Upper lobe of right lung (tissue), 1 donor: Measurements from ENCODE around the gene MGAT4A. TPM values are rescaled to one million over a fixed set of nuclear protein-coding genes. Genes with fewer than 3 reads are reported as not detected.
A peak's percentile ranks its signal among the peaks of the same experiment; 100 is the strongest.

Experiments
- ATAC-seq: fragments of 200-7000 bp; cut with Tn5 transposase; one replicate; pipeline ENCODE4 v1.9.1; 2020; ENCODE audit warnings: mild to moderate bottlenecking, moderate library complexity
- DNase-seq: peaks from one replicate; pipeline ENCODE4 v3.0.0-alpha.2; 2020
- H3K27ac ChIP-seq: fragments of 200-600 bp; one replicate; pipeline ENCODE4 v1.8.0; 2022
- H3K27me3 ChIP-seq: fragments of 200-600 bp; one replicate; pipeline ENCODE4 v1.8.0; 2022; ENCODE audit warnings: mild to moderate bottlenecking
- H3K36me3 ChIP-seq: fragments of 200-600 bp; one replicate; pipeline ENCODE4 v1.8.0; 2022
- H3K4me1 ChIP-seq: fragments of 200-600 bp; one replicate; pipeline ENCODE4 v1.8.0; 2022
- H3K4me3 ChIP-seq: fragments of 200-600 bp; one replicate; pipeline ENCODE4 v1.8.0; 2022; ENCODE audit warnings: mild to moderate bottlenecking
- H3K9me3 ChIP-seq: fragments of 200-600 bp; one replicate; pipeline ENCODE4 v1.8.0; 2022
- CTCF ChIP-seq: fragments of 200-600 bp; IDR thresholded peaks from one replicate; pipeline ENCODE4 v1.8.0; 2022; ENCODE audit warnings: antibody characterized with exemption
- intact Hi-C: fragments of 100-400 bp; cut with DNase I; formaldehyde crosslinking; loops from one replicate; pipeline ENCODE4 v1.11.0; 2022
- total RNA-seq: library from RNA; stranded (reverse); fragmentation: NEBNext Ultra II Directional; extraction: Animal tissue kit (Norgen Biotek cat#: 25700); gene quantifications from one replicate; pipeline ENCODE4 v1.2.1, GENCODE V29; 2021
- donor health status: DM: no; HTN: yes; CAD: no; lungs with severe emphysema.

MGAT4A gene
- total RNA-seq, 1 donor from 2014 or later: 85.8 TPM

- peak; percentile 99 for TF ChIP-seq CTCF
- peaks cover 32% of the 10 kb centered on the region for H3K36me3 ChIP-seq
- intact Hi-C loops: no loop called here
- ATAC-seq (peak; percentile 100), DNase-seq (no peak)
- no peaks in the 10 kb centered on the region for H3K4me1 ChIP-seq
- no peaks in the 10 kb centered on the region for H3K9me3 ChIP-seq
- H3K27me3 ChIP-seq: no peaks in the 10 kb centered on the region
- no peak overlapping the region for H3K27ac ChIP-seq
- no peak overlapping the region for H3K4me3 ChIP-seq
Observed at GRCh38 chr2:98649135-98649991, 81.6 kb downstream of the MGAT4A start.

- H3K9me3 ChIP-seq: no peaks in the 10 kb centered on the region
- DNase-seq (no peak), ATAC-seq (no peak)
- H3K27ac ChIP-seq: no peak overlapping the region
- intact Hi-C loops: no loop called here
- no peak for TF ChIP-seq CTCF
- no peaks in the 10 kb centered on the region for H3K27me3 ChIP-seq
- H3K4me1 ChIP-seq: no peaks in the 10 kb centered on the region
- H3K4me3 ChIP-seq: no peak overlapping the region
- peaks cover 36% of the 10 kb centered on the region for H3K36me3 ChIP-seq
Observed at GRCh38 chr2:98648451-98648850, 82.5 kb downstream of the MGAT4A start.

GRCh38 chr2:98647636-98648035 is 83.3 kb downstream of the MGAT4A start:
- DNase-seq: no peak
- Histone ChIP-seq H3K27ac (no peak overlapping the region), H3K9me3 (no peaks in the 10 kb centered on the region), H3K27me3 (no peaks in the 10 kb centered on the region), H3K36me3 (peaks cover 44% of the 10 kb centered on the region), H3K4me1 (no peaks in the 10 kb centered on the region), H3K4me3 (no peak overlapping the region)
- intact Hi-C loops: no loop called here
- no peak for TF ChIP-seq CTCF
- ATAC-seq: no peak

GRCh38 chr2:98643496-98644100 is 87.3 kb downstream of the MGAT4A start:
- intact Hi-C loops: no loop called here

More at GRCh38 chr2:98643496-98644100, 87.3 kb downstream of the MGAT4A start:
- no peak for TF ChIP-seq CTCF
- Histone ChIP-seq H3K27me3 (no peaks in the 10 kb centered on the region), H3K4me1 (no peaks in the 10 kb centered on the region), H3K9me3 (no peaks in the 10 kb centered on the region), H3K4me3 (no peak overlapping the region), H3K27ac (no peak overlapping the region), H3K36me3 (peaks cover 64% of the 10 kb centered on the region)
- ATAC-seq (no peak), DNase-seq (no peak)
